Measurements from ENCODE around the gene ARHGAP35.

GRCh38 chr19:46880431-46880830, 19.6 kb downstream of the ARHGAP35 start:
- TF ChIP-seq, protein P1, sequence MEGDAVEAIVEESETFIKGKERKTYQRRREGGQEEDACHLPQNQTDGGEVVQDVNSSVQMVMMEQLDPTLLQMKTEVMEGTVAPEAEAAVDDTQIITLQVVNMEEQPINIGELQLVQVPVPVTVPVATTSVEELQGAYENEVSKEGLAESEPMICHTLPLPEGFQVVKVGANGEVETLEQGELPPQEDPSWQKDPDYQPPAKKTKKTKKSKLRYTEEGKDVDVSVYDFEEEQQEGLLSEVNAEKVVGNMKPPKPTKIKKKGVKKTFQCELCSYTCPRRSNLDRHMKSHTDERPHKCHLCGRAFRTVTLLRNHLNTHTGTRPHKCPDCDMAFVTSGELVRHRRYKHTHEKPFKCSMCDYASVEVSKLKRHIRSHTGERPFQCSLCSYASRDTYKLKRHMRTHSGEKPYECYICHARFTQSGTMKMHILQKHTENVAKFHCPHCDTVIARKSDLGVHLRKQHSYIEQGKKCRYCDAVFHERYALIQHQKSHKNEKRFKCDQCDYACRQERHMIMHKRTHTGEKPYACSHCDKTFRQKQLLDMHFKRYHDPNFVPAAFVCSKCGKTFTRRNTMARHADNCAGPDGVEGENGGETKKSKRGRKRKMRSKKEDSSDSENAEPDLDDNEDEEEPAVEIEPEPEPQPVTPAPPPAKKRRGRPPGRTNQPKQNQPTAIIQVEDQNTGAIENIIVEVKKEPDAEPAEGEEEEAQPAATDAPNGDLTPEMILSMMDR (IDR thresholded peaks at IDR 0.05 in 8 of 11, conservative IDR thresholded peaks at IDR 0.05 in 3 of 11) = no peak
- TF ChIP-seq POLR2A (IDR thresholded peaks at IDR 0.05) (no peak), POLR2AphosphoS5 (IDR thresholded peaks at IDR 0.05) (no peak)
